NCI-H345 treated with DMSO at 0.1 percent for 48 hours (cell line): ENCODE data around the gene ELMOD3.
A peak's percentile ranks its signal among the peaks of the same experiment; 100 is the strongest.
"Not testable (repeated sequence)": the region's sequence is repeated elsewhere in the genome, so short reads cannot be mapped to it uniquely, and the experiment has no call there.

Experiments
- DNase-seq: peaks from one replicate; lab custom pipeline; 2025; ENCODE audit not compliant: unreplicated experiment; lab: John Stamatoyannopoulos, UW

The ELMOD3 gene

DNA sequence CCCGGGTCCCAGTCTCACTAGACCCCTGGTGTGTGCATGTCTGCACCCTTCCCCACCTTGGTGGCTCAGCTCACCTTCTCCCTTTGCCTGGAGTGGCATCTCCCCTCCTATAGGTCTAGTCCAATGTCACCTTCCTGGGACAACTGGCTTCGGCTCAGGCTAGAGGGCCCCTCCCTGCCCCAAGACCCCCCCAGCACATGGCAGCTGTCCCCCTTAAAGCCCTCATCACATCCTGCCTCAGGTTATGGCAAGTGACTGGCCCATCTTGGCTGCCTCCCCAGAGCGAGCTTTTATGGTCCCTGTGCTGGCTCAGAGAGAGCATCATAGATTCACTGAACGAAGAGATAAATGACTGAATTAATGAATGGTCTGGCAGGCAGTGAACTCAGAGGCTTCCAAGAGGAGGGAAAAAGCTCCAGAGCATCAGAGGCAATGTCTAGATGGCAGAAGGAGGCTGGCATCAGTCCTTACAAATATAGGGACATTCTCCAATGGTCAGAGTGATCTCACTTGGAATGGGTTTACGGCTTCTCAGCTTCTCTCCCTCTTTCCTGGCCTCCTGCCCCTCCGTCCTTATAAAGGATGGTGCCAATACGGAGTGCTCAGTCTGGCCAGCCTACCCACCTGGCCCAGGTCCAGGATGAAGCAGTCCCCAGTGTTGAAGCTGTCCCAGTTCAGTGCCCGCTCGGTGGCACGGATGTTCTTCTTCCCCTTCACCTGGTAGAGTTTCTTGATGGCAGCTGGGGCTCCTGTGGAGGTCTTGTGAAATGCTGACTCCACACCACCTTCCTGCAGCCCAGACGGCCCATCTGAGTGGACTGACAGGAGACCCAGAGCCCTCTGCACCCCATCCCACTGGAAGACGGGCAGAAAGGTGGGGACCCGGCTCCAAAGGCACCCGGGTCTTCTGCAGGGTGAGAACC lies 46.2 kb downstream of the ELMOD3 start:
- no peak for DNase-seq

DNA sequence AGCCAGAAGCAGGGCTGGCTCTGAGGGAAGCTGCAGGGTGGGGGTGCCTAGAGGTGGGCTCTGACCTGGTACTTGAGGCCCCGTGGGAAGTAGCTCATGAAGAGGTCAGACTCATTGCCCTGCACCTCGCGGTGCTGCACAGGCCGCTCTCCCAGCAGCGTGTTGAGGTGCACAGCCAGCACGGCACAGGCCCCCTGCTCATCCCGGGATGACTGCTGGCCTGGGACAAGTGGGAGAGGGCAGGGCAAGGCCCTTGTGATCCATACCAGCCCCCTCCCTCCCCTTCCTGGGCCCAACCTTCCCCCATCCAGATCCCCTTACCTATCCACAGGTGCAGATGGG lies 46.9 kb downstream of the ELMOD3 start:
- DNase-seq: no peak

DNA sequence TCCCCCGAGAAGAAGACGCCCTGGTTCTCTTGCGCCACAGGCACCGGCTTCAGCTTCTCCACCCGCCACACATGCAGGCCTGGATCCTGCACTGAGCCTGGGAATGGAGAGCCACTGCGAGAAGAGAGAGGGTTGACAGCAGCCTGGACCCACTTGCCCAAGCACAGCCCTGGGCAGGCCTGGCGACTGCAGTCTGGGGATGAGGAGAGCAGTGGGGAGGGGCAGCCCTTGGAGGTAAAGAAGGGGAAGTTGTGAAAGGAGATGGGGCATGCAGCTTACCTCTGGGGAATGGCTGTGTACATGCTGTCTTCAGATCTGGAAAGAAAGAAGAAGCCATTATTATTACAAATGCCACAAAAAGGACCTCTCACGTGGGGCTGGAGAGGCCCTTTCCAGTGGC lies 47.3 kb downstream of the ELMOD3 start:
- DNase-seq: no peak

DNA sequence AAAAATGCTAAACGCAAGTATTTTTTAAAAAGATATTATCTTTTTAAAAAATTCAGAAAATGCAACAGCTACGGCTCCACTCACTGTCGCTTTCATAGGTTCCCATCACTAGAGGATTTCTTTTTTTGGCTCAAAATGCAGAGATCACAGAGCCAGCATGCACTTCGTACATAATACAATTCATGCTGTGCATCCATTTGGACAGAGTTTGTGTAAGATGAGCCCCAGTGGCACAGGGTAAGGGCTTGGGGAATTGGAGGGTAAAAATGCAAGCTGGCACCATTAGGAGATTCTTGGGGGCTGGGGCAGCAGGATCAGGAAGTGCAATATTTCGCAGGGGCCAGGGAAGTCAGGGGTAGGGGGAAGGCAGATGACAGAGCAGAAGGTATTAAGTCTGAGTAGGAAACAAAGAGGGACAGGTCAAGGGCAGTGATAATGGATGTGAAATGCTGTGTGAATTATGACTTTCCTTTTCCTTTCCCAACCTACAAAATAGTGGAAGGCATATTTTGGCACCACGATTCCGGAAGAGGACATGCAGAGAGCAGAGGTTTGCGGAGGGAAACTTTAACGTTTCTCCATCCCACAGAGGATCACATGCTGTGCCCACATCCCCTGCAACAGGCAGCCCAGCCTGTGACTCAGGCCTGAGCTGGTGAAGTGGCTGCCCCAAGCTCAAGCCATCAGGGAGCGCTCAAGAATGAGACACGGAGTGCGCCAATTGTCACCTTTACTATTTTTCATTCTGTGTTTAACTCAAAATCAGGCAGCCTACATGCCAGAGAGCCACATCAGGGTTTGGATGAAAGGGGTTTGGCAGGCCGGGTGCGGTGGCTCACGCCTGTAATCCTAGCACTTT lies 50.9 kb downstream of the ELMOD3 start:
- no peak for DNase-seq

DNA sequence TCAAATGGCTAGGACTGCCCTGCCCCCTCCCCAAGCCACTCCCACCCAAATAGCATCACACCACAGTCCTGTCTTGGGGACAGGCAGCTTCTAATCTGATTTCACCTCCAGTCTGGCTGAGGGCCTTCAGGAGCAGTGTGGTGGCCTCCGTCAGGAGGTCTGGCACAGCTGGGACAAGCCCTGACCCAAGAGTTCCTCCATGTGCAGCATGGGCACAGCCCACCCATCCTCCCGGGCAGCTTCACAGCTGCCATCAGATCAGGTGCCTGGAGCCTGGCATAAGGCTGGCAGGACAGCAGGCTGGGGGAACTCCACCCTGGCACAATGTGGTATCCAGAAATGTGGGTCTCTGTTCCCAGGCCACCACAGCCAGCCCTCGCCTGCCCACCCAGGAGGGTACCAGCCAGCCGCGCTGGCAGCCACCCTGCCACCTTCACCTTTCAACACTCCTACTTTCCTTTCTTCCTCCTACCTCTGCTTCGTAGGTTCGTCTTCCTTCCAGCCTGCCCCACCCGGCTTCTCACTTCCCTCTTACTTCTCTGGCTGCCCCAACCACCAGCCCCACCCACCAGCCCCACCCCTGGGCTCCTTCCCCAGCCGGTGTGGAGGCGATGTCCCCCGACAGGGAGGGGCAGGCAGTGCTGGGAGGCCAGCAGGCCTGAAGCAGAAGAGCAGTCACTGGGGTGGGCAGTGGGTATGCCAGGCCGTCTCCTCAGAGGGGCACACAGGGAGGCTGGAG lies 55.4 kb downstream of the ELMOD3 start, which contains the start of gene CAPG:
Gene CAPG, minus strand, starts transcription at position 522 of the 739 bp plus-strand sequence. CDS start 8,221 bp downstream, outside the sequence.
- no peak for DNase-seq

DNA sequence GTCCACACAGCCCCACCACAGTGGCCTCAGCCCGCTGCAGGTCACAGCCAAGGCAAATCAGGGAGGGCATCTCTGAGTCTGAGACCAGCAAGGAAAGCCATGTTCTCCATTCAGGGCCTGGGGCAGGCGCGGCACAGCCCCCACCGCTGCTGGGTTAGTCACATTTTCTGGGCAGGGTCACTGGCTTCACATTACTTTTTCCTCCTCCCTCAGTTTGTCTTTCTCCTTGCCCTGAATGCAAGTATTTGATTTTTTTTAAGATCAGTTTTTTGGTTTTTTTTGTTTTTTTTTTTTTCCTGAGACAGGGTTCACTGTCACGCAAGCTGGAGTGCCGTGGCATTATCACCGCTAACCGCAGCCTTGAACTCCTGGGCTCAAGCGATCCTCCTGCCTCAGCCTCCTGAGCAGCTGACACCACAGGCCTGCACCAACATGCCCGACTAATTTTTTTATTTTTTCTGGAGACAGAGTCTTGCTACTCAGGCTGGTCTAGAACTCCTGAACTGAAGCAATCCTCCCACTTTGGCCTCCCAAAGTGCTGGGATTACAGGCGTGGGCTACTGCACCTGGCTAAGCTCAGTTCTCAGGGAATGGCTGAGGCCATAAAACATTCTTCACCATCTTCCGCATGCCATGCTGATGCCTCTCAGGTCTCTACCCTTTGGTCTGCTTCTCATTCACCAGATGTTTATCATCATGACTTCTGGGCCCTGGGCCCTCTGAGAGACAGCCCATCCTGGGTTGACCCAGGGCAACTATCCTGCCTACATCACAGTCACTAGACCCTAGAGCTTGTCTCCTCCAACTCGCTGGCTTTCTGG lies 56.2 kb downstream of the ELMOD3 start:
- no peak for DNase-seq

DNA sequence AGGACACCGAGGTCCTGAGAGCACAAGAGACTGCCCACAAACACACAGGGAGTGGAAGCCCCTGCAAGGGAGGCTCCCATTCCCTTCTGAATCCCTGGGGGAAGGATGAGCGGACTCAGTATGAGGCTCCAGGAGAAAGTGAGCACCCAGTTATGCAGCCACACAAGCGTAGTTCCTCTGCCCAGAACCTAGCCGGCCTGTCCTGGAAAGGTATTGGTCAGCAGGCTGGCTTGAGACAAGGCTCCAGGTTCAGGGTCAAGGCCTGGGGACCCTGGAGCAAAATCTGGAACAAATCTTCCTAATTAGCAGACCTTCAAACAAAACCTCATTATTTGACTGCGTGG lies 56.8 kb downstream of the ELMOD3 start:
- DNase-seq: no peak

DNA sequence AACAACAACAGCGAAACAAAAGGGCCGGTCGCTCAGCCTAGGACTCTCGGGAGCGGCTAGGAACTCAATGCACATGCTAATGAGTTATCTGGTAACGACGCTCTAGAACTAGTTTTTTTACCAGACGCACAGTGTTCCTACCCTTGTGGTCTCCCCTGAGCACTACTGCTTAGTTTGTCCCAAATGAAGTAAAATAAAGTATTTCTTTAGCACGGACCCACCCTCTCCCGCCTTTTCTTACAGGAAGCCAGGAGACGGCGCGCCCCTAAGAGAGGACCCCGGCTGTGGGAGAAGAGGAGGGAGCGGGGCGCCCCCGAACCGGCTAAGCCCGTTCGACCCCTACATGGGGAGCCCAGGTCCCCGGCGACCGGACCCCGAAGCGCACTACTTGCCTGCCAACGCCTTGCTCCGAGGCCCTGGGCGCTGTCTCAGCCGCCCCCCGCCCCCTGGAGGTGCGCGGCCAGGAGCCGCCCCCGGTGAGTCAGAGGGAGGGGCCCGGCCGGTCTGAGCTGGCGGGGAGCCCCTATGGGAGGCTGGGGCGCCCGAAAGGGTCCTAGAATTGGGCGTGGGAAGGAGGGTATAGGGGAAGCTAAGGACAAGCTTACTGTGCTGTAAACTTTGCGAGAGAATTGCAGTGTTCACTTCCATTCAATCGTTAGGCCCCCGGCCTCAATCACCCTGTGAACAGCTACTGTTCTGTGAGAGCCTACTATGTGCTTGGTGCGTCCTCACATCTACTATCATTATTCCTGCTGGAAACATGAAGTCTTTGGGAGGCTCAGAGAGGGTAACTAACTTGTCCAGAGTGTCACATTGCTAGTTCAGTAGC lies 59.2 kb downstream of the ELMOD3 start:
- DNase-seq: no peak

DNA sequence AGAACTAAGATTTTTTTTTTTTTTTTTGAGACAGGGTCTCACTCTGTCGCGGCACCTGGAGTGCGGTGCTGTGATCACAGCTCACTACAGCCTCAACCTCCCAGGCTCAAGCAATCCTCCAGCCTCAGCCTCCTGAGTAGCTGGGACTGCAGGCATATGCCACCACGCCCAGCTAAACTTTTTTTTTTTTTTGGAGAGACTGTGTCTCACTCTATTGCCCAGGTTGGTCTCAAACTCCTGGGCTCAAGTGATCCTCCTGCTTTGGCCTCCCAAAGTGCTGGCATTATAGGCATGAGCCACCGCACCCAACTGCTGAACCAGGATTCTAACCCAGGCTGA lies 59.8 kb downstream of the ELMOD3 start:
- not testable (repeated sequence) for DNase-seq

DNA sequence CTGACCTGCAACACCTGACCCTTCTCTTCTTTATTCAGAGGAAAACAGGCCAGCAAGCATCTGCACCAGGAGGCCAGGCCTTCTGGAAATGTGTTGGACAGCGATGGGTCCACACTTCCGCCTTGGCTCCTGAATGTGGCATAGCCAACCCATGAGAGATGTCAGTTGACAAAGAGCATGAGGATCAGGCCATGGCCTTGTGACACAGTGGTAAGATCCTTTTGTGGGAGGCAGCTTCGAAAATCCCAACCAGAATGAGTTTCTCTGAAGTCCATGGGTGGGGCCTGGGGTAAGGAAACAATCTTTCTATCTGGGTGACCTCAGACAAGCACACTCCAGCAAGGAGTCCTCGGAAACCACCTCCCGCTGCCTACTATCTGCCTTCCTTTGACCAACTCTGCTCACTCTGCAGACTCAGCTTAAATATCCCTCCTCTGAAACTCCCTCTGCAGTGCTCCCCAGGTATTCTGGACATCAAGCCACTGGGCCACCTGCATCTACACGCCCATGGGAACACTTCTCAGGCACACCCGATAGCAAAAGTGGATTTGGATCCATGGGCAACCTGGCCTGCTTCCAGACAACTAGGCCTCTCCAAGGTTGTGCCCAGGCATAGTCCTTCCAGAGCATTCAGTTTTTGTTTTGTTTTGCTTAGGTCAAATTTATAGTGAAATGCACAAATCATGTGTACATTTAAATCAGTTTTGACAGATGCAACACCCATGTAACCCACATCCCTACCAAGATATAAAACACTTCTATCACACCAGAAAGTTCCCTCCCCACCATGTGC lies 60.4 kb downstream of the ELMOD3 start:
- no peak for DNase-seq

DNA sequence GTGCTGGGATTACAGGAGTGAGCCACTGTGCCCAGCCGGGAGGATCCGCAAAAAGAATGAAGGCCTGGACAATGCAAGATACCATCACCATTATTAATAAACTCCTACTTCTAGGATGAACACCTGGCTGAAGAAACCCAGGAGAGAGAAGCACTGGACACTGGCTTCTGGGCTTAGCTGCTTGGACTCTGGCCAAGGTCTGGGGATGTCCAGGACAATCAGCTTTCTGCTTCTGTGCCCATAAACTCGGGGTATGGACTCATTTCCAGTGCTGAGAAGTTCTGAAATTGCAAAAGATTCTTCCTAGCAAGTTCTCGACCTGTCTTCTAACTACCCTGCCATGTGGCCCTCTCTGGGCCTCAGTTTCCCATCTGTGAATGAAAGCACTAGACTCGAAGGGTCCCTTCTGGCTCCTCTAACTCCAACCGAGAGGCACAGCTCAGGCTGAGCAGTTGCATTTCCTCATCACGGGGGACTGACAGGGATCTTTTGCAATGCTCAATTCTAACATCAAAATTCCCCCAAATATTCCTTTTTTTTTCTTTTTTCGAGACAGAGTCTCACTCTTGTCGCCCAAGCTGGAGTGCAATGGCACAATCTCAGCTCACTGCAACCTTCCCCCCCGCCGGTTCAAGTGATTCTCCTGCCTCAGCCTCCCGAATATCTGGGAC lies 61.5 kb downstream of the ELMOD3 start:
- DNase-seq: no peak

DNA sequence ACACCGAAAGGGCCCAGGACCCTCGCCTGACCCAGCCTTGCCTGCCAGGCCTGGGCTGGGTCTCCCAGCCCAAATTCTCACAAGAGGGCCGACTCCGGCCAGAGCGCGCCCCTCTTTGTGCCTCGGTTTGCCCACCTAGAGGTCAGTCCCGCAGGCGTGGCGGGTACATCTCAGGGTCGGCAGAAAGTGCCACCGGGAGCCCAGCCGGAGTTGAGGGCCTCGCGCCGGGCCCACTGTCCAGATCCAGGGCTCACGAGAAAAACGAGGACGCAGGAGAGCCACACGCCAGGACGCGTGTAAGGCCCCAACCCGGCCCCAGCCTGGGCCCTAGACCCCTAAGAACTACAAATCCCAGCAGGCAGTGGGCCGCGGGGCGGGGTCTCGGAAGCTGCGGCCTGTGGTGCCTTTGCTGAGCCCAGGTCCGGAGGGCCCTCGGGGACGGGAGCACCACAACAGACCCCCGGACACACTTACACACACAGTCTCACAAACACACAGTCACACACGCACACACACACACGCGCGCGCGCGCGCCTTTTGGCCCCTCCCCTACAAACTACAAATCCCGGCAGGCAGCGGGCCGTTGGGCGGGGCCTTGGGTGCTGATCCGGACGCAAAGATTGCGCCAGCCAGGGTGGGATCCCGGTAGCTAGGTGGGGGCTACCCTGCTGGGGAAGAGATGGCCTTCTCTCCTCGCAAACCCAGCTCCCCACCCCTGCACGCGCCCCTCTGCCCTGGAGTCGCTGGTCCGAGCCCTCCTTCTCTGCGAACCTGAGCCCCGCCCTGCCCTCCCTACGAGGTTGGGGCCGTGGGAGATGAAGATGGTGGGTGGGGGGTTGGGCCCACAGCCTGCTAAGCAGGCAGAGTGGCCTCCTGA lies 63.8 kb downstream of the ELMOD3 start, which contains the start of gene SH2D6:
Gene SH2D6, plus strand, starts transcription at position 583 of the 877 bp plus-strand sequence. CDS start 10,752 bp downstream, outside the sequence.
- DNase-seq: peak; percentile 83

DNA sequence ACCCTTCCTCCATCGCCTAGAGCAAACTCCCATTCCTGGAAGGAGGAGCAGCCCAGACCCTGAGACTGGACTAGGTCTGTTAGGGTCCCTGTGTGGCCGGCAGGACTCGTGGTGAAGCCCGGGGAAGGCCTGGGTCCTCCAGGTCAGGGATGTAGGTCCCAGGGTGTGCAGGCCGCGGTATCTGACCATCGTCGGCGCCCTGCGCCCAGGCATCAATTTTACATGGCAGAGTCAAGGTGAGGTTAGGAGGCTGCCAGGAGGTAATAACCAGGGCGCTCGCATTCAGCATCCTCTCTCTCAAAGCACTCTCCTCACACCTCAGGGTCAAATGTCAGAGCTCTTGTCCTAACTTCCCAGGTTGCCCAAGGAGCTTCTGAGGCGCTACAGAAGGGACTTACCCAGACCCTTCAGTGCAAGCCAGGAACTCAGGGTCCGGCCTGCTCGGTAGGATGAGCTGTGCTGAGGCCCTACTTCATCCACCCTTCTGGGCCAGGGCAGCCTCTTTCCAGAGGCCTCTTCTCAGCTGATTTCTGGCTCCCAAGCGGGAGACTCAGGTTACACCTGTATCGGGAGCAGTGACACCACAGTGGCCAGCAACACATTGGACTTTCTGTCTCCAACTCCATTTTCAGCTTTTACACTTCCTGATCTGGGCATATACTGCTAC lies 64.6 kb downstream of the ELMOD3 start:
- DNase-seq: no peak

DNA sequence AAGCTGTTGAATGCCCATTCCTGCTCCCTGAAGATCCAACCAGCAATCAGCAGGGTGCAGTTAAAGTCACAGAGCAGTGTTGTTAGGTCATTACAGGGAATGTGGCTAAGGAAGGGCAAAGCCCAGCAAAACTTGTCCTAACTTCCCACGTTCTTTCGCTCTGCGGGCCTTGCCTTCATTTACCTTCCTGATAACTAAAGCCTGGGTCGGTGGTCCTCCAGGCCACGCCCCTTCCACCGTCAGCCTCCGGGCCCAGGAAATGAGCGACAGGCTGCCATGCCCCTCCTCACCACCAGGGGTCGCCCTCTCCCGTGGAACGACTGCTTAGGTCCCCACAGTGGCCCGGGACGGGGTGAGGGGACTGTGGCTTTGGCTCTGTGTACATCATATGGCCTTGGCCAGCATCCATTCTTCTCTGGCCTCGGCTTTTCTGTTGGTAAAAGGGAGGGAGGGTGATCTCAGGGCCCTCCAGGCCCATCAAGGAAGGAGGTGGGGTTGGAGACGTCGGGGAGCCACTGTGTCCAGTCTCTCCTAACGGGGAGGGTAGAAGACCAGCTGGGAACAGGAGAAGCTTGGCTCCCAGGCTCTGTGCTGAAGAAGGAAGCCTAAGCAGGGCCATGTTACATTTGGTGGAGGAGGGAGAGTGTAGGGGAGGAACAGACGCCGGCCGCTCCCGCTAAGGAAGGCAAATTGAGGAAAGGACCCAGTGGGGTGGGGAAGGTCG lies 66.1 kb downstream of the ELMOD3 start:
- DNase-seq: peak; percentile 63

DNA sequence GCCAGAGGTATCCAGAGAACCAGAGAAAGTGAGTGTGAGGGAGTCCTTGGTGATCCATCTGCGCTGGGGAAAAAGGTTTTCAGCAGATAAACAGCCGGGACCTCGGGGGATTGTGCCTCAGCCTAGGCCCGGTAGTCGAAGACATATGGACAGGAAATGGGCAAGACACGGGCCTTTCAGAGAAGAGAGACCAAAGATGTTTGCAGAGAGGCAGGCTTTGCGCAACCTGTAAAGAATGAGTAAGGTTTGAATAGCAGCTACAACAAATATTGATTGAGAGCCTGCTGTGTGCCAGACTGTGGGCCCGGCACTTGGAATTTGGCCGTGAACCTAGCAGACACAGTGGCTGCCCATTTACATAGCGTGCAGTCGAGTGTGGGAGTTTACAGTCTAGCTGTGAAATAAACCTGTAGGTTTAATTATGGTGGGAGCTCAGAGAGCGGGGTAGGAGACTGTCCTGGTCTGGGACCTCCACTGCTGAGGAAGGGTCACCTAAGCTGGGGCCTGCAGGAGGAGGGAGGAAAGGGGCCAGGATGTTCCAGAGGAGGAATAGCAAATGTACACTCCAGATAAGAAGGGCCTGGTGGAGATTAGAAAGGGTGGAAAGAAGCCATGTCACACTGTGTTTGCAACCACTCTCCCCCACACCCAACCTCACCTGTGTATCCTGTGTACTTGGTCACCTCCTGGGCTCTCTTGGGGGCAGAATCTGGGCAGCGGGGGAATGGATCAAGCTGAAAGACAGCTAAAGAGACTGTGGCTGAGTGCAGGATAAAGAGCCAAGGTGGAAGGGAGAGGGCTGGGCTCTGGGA lies 66.9 kb downstream of the ELMOD3 start:
- peak; percentile 52 for DNase-seq
